ENCODE data around the gene MRPL49. TPM values are rescaled to one million over a fixed set of nuclear protein-coding genes. Genes with fewer than 3 reads are reported as not detected.
A peak's percentile ranks its signal among the peaks of the same experiment; 100 is the strongest.

The MRPL49 gene
- total RNA-seq, 4 donors from 2014 or later, result 10.5 to 119 (median 60.9) TPM

DNA sequence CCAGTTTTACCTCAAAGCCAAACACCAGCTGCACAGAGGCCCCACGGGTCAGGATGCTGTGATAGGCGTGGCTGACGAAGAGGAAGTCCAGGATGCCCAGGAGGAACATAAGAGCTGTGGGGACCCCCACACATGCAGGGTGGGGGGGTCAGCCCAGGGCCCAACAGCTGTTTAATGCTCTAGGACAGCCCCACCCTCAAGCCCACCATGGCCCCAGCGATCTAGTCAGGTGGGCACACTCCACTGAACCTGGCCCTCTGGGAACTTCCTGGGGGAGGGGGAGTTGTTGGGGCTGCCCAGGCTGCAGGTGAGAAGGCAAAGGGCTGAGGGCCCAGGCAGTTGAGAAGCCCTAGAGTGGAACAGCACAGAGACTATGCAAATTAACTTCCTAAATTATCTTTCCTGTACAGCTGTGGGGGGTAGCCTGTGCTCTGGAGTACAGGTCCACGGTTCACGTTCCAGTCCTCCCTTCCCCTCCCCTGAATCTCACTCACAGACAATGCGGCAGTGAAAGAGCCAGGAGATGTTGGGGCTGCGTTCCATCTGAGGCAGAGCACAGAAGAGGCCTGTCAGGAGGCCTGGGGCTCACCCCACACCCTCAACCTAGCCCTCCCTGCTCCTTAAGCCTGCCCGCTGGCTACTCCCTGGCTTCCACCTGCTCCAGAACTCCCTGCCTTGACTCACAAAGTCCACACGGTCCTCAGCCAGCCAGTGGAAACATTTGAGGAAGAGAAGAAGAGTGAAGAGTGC, 10.3 kb downstream of the MRPL49 start:
- Histone ChIP-seq H3K4me3 (peak overlapping the region in 2 of 4 donors; percentile 78 to 82), H3K36me3 (peaks cover 0 to 48% (median 25%) of the 10 kb centered on the region in 4 donors), H3K4me1 (peaks cover 17 to 39% (median 31%) of the 10 kb centered on the region in 4 donors), H3K27ac (peak overlapping the region; percentile 94 to 97 (median 95)), H3K9me3 (no peaks in the 10 kb centered on the region), H3K27me3 (no peaks in the 10 kb centered on the region)
- TF ChIP-seq POLR2A (IDR thresholded peaks at IDR 0.05) (no peak), POLR2AphosphoS5 (IDR thresholded peaks at IDR 0.05) (no peak), EP300 (IDR thresholded peaks at IDR 0.05; ENCODE audit: low read depth) (no peak)
- TF ChIP-seq, protein P1, sequence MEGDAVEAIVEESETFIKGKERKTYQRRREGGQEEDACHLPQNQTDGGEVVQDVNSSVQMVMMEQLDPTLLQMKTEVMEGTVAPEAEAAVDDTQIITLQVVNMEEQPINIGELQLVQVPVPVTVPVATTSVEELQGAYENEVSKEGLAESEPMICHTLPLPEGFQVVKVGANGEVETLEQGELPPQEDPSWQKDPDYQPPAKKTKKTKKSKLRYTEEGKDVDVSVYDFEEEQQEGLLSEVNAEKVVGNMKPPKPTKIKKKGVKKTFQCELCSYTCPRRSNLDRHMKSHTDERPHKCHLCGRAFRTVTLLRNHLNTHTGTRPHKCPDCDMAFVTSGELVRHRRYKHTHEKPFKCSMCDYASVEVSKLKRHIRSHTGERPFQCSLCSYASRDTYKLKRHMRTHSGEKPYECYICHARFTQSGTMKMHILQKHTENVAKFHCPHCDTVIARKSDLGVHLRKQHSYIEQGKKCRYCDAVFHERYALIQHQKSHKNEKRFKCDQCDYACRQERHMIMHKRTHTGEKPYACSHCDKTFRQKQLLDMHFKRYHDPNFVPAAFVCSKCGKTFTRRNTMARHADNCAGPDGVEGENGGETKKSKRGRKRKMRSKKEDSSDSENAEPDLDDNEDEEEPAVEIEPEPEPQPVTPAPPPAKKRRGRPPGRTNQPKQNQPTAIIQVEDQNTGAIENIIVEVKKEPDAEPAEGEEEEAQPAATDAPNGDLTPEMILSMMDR (IDR thresholded peaks at IDR 0.05), result no peak
- in situ Hi-C loops (cut with MboI; ENCODE audit: low pct_ligation_motif_present in 1 of 4, low pct_unique_long_range_greater_than_20kb in 1 of 4, low sequenced_read_pairs in 3 of 4) (loop anchor here in 1 of 4 donors (10.0 kb wide), 1 partner anchor 52 kb away; the partner anchor contains the start of gene CAPN1), intact Hi-C loops (cut with DNase I; ENCODE audit: low total_unique reads) (no loop called here)
- 69% methylated on average over 10 of the region's 10 CpGs; no CpG with 5 or more reads in 1 of the 2 donors for WGBS, 2 donors (ENCODE audit: low coverage in 1 of 2)
- no peak for DNase-seq

DNA sequence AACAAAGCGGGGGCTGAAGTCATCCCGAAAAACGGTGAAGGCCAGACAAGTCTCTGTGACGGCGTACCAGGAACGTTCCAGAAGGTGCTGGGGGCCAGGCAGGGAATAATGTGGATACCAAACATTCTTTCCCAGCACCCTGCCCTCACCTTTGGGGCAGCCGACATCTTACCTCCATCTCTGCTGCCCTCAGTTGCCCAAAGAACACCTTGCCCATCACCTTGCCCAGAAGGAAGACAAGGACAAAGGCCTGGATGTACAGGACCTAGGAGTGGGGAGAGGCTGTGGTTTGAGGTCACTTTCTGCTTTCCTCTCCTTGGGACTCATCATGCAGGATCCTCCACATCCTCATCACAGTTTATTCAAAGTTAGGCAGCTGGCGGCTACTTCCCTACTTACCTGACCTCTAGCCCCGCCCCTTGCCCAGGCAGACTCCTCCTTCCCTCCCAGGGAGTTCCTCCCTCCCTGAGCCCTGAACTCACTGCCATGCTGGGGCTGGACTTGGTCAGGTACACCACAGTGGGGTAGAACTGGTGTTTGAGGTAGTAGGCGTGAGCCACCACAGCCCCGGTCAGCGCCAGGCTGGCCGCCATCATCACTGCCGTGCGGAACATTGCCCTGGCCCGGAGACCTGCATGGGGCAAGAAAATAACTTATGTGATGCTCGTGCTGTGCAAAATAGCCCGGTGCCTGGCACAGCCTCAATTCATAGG, 11.0 kb downstream of the MRPL49 start:
- Histone ChIP-seq H3K9me3 (no peaks in the 10 kb centered on the region), H3K27me3 (no peaks in the 10 kb centered on the region), H3K27ac (peak overlapping the region; percentile 94 to 97 (median 95)), H3K4me3 (peak overlapping the region; percentile 73 to 82 (median 78)), H3K36me3 (peaks cover 0 to 41% (median 21%) of the 10 kb centered on the region in 4 donors), H3K4me1 (peaks cover 17 to 39% (median 31%) of the 10 kb centered on the region in 4 donors)
- DNase-seq, result peak; percentile 92
- intact Hi-C loops (cut with DNase I; ENCODE audit: low total_unique reads) (no loop called here), in situ Hi-C loops (cut with MboI; ENCODE audit: low pct_ligation_motif_present in 1 of 4, low pct_unique_long_range_greater_than_20kb in 1 of 4, low sequenced_read_pairs in 3 of 4) (loop anchor here in 1 of 4 donors (10.0 kb wide), 1 partner anchor 52 kb away; the partner anchor contains the start of gene CAPN1)
- TF ChIP-seq, protein P1 (IDR thresholded peaks at IDR 0.05), result no peak
- TF ChIP-seq POLR2A (IDR thresholded peaks at IDR 0.05), result peak; percentile 15
- no peak for TF ChIP-seq EP300 (IDR thresholded peaks at IDR 0.05; ENCODE audit: low read depth)
- peak; percentile 51 to 76 (median 64) for TF ChIP-seq POLR2AphosphoS5 (IDR thresholded peaks at IDR 0.05)
- WGBS, 2 donors (ENCODE audit: low coverage in 1 of 2), result 32% methylated on average over 18 of the region's 18 CpGs; no CpG with 5 or more reads in 1 of the 2 donors

DNA sequence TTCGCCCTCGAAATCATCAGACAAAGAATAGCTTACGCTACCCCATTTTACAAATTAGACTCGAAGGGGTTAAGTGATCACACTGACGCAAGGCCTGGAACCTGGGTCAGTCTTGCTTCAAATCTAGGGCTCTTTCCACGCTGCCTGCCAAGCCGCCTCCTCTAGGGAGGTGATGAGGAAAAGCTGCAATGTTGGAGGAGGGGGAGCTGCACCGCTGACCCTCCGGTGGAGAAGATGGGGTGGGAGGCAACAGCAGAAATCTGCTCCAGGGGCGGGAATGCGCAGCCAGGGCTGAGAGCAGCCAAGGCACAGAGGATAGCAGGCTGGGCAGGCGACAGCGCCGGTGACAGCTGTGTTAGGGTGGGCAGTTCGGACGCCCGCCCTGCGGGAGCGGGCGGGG, 11.6 kb downstream of the MRPL49 start:
- H3K4me3 ChIP-seq, result peak overlapping the region; percentile 73 to 82 (median 78)
- in situ Hi-C loops (cut with MboI; ENCODE audit: low pct_ligation_motif_present in 1 of 4, low pct_unique_long_range_greater_than_20kb in 1 of 4, low sequenced_read_pairs in 3 of 4) (loop anchor here in 1 of 4 donors (10.0 kb wide), 1 partner anchor 51 kb away; the partner anchor contains the start of gene CAPN1), intact Hi-C loops (cut with DNase I; ENCODE audit: low total_unique reads) (no loop called here)
- WGBS, 2 donors (ENCODE audit: low coverage in 1 of 2), result 1% methylated on average over 20 of the region's 20 CpGs; no CpG with 5 or more reads in 1 of the 2 donors
- no peaks in the 10 kb centered on the region for H3K27me3 ChIP-seq
- DNase-seq, result no peak
- H3K9me3 ChIP-seq, result no peaks in the 10 kb centered on the region
- H3K4me1 ChIP-seq, result peaks cover 17 to 39% (median 31%) of the 10 kb centered on the region in 4 donors
- peak overlapping the region; percentile 94 to 97 (median 95) for H3K27ac ChIP-seq
- TF ChIP-seq, protein P1 (IDR thresholded peaks at IDR 0.05), result no peak
- no peak for TF ChIP-seq POLR2AphosphoS5 (IDR thresholded peaks at IDR 0.05)
- peaks cover 0 to 35% (median 18%) of the 10 kb centered on the region in 4 donors for H3K36me3 ChIP-seq
